ENCODE results near the gene EVL.

Gene EVL

DNA sequence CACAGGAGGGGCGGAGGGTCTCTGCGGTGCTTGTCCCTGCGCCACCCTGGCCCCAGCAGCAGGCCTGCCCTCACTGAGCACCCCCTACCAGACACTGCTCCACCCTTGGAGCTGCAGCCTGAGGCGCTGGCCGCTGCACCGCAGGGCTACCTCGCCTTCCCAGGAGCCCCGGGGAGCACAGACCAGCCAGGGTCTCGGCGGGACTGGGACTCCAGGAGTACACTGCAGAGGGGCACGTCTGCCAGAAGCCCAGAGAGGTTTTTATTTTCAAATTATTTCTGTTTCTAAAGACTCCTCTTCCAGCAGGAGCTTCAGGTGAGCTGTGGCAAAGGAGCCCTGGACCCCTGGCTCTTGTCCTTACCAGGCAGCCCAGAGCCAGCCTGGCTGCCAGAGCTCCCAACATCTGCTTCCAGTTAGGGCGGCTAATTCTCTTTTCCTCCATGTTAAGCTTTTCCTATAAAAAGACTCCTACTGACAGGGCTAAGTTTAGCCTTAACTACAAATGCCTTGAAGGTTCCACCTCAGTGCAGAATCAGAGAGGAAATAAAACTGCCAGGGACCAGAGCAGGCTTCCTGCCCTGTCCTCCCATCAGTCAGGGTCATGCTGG lies 67.8 kb downstream of the EVL start:
- no peak for DNase-seq

DNA sequence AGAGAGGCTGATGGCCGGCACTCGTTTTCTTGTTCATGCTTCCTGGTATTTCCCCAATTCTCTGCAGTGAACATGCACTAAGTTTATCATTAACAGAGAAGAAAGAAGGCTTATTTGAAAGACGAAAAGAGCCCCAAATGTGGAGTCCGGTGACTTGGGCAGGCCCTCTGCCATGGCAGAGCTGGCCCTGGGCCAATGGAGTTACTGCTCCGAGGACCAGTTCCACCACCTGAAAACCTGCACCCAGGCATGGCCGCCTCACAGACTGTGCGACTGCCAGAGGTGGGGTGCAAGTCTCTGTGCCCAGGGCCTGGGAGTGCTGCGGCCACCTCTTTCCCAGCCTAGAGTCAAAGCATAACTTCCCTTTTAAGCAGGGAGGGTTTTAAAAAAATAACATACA lies 69.4 kb downstream of the EVL start:
- no peak for DNase-seq

DNA sequence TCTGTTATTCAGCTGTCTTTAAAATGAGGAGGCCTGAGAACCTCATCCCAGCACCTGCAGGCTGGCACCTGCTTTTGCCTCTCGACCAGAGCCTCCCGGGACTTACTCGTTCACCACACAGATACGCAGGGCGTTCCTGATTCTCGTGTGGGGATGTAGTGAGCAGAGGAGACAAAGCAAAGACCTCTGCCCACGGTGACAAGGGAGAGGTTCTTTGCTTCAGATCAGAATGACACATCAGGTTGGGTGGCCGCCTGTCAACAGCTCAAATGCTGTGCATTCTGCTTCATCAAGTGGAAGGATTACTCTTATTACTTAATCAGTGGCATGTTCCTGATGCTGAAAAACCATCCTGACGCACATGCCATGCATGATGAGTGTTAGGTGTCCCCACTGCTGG lies 69.9 kb downstream of the EVL start:
- DNase-seq: no peak

DNA sequence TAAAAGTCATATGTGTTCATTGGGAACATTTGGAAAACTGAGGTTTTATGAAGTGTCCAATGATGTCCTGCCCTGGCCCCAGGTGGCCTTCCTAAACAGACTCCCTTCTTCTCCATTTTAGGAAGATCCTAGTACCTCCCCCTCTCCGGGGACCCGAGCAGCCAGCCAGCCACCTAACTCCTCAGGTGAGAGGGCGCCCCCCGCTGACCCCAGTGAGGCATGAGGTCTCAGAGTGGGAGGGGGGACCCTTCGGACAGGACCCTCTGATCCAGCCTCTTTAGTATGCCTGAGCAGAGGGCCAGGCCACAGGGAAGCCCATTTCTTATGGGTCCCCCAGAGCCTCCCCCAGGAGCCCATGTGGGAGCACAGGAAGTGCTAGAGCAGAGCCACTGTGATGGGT lies 70.6 kb downstream of the EVL start:
- no peak for DNase-seq

DNA sequence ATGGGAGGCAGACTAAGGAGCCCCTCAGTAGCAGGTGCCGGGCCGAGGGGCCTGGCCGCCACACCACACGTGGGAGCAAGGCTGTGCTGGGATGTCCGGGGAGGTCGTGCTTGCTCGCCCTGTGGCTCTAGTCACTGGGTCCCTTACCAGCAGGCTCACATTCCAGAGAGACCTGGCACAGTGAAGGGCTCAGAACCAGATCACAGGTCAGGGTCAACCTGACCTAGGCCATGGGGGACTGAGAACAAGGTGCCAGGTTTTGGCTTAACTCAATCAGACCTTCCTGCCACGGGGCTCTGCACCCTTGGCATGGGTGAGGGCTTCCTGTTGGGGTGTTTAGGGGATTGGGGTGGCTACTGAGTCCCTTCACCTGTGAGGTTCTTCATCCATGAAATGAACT lies 72.0 kb downstream of the EVL start:
- no peak for DNase-seq

DNA sequence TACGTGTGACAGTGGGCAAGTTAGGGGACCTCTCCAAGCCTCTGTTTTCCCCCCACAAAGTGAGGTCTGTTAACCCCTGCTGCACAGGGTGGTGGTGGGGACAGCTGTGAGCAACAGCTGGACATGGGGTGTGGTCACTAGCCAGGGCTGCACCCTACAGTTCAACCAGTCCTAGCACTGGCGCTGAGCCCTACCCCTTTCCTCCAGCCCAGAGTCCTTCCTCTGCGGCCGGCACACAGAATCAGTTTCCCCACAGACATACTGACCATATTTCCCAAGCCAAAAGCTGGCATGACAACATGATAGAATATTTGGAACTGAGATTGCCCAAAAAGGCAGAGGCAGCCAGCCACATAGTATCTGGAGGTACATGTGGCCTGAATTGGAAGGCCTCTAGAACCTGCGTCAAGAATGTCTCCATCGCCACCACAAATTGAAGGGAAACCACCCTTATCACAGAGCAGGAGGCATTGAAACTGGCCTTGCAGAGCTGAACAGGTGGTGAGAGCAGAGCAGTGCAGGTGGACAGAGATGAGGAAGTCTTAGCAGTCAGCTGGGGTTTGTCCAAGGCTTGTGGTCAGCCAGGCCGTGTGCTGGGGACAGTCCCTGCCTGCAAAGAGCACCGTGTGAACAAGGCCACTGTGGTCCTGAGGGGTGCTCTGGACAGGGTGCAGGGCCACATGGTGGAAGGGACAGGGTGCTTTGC lies 73.0 kb downstream of the EVL start:
- DNase-seq: no peak

DNA sequence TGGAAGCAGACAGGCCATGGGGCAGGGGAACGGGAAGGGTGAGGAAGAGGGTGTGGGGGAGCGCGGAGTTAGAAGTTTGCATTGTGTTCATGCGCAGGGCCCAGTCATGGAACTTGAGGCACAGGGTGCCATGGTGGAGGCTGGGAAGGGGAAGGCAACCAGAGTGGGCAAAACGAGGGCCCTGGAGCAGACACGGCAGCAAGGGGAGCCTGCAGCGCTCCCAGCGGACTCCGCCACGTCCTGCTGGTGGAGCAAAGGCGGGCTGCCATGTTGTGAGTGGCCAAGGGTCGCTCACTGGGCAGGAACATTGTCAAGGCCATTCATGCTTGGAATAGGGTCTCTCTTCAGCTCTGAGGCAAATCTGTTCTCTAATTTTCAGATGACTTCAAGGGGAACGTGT lies 73.7 kb downstream of the EVL start:
- DNase-seq: no peak

DNA sequence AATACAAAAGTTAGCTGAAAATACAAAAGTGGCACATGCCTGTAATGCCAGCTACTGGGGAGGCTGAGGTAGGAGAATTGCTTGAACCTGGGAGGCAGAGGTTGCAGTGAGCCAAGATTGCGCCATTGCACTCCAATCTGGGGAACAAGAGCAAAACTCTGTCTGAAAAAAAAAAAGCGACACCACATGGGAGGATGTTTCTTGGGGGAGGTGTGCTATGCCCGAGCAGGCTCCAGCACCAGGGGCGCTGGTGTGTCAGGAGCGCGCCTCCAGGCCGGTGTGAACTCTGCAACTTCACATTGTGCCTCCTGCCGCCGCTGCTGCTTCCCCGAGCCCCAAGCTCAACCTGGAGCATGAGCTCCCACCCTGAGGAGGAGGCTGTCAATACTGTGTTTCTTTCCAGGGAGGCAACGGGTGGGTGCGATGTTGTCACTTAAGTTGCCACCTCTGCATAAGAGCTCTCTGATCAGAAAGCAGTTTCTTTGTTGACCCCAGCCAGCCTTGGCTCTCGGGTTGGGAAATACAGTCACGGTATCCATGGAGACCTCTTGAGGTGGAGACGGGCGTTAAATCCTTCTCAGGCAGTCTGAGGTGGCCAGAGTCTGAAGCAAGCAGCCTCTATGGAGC lies 75.3 kb downstream of the EVL start:
- no peak for DNase-seq

DNA sequence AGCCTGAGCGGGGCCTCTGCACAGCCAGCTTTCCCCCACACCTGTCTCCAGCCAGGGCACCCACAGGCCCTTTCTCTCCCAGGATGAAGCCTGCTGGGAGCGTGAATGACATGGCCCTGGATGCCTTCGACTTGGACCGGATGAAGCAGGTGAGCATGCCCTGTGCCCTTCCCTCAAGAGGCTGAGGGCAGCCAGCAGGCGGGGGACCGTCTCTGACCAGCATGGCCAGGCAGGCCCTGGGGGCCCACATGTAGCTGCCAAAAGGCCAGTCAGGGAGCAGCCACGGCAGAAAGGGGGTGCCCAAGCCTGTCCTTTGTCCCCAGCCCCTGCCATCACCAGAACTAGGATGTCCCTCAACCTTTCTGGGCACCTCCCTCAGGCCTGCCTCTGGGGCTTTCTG lies 75.9 kb downstream of the EVL start:
- no peak for DNase-seq

DNA sequence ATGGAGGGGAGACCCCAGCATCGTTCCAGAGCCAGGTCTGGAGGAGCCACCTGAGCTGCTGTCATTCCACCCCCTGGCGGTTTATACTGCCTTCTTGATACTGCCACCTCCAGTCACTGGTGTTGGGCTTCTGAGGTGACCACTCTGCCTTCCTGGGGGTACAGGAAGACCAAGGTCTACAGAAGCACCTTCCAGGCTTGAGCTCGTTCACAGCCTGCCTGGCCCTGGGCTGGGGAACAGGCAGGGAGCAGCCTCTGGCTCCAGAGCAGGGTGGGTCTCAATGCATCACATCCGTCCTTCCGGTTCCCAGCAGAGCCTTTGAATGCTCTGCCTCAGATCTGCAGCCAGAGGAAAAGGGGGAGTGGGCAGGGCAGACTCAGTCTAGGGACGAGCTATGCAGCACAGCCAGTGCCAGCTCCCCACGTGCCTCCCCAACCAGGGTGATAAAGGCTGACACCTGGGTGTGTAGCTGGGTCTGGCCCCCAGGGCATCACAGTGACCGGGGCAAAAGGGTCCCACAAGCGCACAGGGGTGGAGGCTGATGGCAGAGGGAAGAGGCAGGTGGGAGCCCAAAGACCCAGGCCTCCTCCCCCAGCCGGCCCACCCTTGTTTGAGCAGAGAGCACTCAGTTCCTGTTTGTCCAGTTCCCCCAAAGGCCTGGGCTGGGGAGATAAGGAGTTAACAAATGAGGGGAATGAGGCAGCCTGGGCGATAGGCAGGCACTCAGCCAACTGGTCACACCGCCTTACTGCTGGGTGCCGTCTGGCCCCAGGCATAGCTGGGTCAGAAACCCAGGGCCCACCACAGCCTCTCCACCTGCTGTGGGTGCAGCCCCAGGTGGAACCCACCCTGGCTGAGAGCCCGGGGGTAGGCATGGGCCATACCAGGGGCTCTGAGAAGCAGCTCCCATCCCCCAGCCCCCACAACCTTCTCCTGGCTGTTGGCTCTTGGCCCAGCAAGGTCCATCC lies 77.1 kb downstream of the EVL start:
- DNase-seq: no peak

DNA sequence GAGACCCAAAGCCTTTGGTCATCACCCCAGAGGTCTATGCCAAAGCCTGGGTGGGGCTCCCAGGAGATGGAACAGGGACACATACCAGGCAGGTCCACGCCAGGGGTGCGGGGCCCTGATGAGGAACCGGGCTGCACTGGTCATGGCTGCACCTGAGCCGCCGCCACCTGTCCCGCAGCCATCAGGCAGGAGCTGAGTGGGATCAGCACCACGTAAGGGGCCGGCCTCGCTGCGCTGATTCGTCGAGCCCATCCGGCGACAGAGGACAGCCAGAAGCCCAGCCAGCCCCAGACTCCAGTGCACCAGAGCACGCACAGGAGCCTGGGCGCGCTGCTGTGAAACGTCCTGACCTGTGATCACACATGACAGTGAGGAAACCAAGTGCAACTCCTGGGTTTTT lies 78.3 kb downstream of the EVL start:
- no peak for DNase-seq

DNA sequence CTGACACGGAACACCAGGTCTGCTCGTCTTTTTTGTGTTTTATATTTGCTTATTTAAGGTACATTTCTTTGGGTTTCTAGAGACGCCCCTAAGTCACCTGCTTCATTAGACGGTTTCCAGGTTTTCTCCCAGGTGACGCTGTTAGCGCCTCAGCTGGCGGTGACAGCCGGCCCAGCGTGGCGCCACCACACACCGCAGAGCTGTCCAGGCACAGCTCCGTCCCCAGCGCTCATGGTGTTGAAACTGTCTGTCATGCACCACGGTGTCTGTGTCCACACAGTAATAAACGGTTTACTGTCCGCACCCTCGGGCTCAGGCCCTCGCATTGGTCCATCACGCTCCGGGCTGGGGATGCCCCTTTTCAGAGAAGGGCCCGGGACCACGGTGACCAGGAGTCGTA lies 78.7 kb downstream of the EVL start:
- no peak for DNase-seq

DNA sequence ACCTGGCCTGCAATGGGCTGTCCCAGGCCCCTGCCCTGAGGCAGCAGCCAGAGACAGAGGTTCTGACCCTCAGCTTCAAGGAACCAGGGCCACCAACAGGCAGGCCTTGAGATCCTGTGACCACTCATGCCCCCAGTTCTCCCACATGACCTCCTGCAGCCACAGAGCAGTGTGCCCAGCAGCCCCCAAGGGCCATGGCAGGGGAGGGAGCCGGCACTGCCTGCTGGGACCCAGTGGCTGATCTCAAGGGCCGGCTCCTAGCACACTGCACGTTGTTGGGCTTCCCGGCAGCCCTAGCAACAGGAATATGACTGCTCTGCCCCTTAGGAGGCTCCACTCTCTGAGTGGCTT lies 79.4 kb downstream of the EVL start:
- no peak for DNase-seq

DNA sequence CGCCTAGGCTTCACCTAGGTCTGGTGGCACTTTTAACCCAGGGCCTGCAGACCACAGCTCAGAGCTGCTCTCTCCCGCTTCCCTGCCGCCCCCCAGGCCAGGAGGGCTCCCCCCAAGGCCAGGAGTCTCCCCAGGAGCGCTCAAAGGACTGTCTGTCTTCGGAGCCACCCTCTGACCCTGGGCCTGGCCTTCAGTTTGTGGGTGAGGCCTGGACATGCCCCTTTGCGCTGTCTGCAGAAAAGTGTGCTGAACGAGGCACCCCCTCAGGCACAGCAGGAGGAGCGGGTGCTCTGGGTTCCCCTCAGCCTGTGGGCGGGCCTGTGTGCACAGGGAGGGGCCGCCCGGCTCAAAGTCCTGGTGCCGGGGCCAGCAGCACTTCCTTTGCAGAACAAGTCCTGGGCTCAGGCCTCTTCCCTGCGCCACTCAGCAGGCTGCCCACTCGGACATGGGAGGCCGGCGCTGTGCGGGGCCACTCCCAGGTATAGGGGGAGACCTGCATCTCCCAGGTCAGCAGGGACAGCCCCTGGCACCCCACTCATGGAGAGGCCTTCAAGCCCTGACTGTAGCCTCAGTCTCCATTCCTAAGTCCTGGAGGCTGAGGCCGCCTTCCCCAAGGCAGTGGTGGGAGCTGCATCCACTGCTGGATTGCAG lies 79.9 kb downstream of the EVL start:
- DNase-seq: no peak

DNA sequence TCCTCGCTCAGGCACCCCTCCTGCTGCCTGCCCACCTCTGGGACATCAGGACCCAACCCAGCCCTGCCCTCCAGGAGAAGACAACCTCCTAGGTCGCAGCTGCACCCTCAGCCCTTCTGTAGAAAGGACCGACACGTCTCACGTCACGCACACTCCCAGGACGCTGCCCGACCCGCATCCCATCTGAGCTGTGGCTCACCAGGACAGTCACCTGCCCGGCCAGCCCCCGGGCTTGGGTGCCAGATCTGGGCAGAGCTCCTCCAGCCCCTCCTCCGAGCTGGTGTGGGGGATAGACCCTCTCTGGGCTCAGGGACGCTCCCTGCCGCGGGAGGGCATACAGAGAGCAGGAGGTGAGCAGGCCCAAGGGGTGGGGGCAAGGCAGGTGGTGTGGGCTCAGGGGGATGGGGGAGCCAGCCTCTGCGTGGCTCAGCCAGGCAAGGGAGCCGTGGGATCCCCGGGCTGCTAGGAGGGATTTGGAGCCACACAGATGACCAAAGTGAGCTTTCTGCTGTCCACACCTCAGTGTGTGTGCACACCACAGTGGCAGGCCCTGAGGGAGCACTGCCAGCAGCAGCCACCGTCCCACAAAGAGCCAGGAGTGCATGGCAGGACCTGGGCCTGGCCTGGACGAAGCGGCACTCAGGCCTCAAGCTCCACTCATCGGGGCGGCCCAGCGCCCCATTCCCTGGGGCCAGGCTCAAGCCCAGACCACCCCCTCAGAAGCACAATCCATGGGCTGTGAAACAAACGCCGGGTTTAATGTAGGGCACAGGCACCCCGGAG lies 80.7 kb downstream of the EVL start:
- no peak for DNase-seq

DNA sequence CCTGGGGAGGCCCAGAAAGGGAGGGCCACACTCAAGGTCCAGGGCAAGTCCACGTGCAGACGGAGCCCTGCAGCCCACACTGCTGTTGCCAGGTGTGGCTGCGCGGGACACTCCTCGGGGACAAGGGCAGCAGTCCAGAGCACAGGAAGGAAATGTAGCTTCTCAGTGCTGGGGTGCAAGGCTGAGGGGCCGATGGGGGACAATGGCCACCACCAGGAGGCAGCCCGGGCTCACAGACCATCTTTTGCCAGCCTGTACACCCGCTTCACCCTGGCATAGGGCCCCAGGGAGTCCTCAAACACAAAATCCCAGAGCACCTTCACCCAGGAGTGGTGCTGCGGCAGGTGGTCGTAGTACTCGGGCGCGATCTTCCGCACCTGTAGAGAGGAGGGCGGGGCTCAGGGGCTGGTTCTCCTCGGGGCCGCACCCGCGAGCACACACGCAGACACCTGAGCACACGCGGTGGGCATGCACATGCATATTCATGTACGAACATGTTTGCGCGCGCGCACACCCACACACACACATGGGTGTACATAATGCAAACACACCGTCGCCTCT lies 81.4 kb downstream of the EVL start:
- DNase-seq: no peak

DNA sequence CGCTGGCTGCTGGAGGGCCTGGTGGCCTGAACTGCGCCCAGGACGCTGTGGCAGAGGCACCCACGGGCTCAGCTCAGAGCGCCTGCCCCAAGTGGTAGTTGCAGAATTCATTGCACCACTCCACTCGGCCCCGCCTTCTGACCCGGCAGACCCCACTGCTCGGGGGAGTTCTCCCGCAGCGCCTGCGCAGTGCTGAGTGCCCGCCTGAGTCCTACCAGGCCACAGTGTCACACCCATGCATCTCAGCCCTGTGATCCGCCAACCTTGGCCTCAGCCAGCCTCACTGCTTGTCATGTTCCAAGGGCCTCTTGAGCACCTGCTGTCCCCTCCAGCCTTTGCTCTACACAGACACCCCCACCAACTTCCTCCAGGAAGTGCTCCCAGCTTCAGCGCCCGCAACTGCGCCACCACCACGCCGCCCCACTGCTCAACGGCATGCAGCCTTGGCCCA lies 82.0 kb downstream of the EVL start:
- DNase-seq: no peak

DNA sequence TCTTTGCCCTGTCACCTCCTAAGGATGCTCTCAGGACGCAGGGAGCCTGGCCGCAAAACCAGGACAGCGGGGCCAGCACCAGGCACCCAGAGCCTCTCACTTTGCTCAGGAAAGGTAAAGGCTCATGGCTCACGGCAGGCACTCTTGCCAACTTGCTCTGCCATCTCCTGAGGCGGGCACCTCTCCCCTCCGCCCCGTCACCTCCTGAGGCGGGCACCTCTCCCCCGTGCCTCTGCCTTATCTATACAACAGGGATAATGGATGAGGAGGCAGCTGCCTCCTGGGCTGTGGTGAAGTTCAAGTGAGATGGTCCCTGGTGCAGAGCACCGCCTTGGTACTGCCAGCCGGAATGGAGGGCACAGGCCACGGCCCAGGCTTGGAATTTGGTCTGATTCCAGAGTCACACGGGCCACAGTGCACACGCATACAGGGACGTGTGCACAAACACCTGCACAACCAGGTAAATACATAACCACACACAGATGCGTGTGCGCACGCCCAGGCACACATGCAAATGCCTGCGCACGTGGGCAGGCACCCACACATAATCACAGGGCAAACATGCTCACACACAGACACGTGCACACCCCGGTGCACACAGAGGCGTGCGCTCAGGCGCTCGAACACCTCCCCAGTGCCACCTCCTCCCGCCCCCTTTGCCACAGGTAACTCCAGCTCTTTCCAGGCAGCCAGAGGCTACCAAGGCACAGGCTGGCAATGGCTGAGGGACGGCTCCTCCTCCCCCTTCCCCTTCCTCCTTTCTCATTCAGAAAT lies 82.7 kb downstream of the EVL start:
- no peak for DNase-seq

DNA sequence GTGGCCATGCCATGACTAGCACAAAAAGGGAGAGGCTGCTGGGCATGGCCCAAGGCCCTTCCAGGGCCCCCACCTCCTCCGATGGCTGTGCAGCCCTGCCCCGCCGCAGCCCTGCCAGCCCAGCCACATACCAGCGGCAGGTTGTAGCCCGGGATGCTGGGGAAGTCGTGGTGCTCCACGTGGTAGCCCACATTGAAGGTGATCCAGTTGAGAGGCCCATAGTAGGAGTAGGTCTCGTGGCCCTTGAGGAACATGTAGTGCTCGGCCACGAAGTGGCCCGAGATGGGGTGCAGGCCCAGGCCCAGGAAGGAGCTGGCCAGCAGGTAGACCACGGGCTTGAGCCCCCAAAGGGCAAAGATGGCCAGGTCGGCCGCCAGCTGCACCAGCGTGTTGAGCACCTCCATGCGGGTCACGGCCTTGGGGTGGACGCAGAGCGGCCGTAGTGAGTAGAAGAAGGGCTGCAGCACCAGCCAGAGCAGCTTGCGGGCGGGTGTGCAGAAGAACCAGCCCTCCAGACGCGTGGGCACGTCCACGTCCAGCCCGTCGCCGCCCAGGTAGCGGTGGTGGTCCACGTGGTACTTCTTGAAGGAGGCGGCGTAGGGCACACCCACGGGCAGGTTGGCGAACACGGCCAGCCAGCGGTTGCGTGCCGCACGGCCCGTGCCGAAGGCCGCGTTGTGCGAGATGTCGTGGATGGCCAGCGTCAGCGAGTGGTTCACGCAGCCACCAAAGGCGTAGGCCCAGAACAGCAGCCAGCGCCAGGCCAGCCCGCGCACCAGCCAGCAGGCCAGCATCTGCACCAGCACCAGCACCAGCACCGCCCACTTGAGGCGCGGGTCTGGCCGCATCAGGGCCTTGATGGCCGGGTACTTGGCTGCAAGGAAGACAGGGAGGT lies 83.9 kb downstream of the EVL start:
- no peak for DNase-seq
